GM12892 (cell line): ENCODE data around the gene SPINK8.

ENCODE experiments used
- POLR2A ChIP-seq: IDR thresholded peaks from 2 replicates; pipeline ENCODE4 v1.6.1; 2011; ENCODE audit warnings: low read depth, low read length, control low read depth
- POLR2AphosphoS5 ChIP-seq: IDR thresholded peaks from 2 replicates; pipeline ENCODE4 v1.6.1; 2011; ENCODE audit warnings: low read depth, low read length, control low read depth
- TAF1 ChIP-seq: IDR thresholded peaks from 2 replicates; pipeline ENCODE4 v1.6.1; 2011; ENCODE audit warnings: low read depth, mild to moderate bottlenecking, control low read depth, low read length, borderline replicate concordance

DNA sequence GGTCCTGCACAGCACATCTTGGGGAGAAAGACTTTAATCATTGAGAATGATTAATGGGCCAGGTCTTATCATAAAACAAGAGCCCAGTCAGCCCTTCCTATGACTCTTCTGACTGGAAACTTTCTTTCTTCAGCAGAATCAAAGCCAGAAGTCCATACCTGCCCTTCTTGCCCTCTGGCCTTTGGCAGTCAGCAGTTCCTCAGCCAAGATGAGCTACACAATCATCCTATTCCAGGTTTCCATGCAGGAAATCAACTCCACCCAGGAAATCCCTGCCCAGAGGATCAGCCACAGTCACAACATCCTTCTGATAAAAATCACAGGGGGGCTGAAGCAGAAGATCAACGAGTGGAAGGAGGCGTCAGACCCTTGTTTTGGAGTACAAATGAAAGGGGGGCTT, 65.7 kb downstream of the SPINK8 start:
- TF ChIP-seq POLR2A (no peak), POLR2AphosphoS5 (no peak), TAF1 (no peak)
